Pons (tissue), 1 donor: ENCODE results near the gene PRICKLE2.
A peak's percentile ranks its signal among the peaks of the same experiment; 100 is the strongest.

Experiments
- DNase-seq: peaks from one replicate; pipeline ENCODE4 v3.0.0-alpha.2; 2016; ENCODE audit warnings: low spot score

PRICKLE2 gene

DNA sequence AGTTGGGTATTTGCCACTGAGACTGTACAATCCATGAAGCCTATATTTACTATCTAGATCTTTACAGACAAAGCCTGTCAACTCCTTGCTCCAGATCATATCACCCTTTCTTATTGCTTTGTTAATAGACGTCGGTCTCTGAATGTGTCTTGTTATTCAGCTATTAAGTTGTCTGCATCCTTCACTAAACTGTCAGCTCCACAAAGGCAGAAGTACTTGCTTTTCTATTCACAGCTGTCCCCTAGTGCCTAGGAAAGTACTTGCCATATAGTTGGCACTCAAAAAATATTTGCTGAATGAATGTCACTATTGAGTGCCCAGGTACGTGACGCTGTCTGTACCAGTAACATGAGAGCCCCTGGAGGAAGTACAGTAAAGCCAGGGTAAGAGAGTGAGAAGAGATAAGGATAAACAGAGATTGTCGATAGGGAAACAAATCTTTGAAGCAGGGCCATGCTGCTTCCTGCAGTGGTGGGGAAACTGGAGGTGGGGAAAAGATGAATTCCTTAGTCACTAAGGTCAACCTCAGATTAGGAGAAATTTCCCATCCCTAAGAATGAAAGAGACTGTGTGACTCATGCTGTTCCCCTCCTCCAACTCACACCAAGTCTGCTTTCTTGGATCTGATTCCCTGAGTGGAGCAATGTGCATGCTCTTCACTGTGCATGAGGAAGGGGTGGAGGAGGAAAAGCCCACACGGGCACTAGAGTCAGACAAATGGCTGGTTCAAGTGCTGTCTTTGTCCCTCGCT lies 36.3 kb downstream of the PRICKLE2 start:
- DNase-seq: peak; percentile 64

DNA sequence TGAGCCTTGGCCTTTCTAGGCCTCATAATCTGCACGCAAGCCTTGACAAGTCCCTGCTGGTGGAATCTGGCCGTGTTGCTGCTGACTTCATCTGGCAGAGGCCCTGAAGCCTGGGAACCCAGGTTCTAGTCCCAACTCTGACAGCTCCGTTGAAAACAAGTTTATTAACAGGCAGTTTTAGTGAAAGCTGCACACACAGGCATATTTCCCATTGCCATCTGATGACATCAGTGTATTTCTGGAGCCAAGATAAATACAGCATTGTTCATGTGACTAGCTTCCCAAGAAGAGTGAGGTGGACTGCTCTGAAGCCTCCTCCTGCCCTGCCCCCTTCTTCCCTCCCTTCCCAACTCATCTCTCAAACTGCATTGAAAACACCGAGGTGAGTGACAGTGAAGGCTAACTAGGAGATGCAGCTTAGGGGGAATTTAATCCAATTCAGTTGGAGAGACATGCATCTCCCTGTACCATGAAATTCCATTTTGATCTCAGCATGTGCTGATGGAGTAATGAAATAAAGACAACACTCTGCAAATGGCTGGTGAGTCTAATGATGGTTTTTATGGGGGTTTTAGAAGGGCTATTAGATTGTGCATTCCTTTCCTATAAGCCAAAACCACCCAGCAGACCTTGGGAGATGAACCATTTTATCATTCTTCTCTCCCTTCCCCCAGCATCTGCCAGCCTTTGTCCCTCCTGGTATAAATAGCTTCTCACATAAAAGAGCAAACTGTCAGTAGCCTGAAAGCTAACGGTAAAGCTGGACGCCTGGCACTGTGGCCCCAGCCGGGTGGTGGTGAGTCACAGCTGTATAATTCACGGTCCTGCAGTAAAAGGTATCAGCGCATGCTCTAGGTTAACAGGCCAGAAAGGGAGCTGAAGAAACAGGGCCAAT lies 38.0 kb downstream of the PRICKLE2 start:
- DNase-seq: peak; percentile 69

DNA sequence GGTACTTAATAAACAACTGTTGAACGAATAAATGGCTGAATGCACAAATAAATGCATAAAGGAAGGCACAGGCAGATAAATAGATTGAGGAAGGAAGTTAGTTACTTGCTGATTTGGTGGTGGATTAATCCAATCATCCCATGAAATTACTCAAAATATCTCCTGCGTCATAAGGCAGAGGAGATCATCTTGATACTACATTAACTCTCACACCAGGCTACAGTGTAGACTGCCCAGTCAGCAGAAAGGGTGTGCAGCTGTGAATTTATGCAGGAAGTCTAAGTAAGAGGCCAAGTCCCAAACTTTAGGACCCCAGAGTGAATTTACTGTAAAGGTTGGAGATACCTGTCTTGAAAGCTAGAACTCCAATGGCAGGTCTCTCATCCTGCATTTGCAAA lies 38.6 kb downstream of the PRICKLE2 start:
- no peak for DNase-seq

DNA sequence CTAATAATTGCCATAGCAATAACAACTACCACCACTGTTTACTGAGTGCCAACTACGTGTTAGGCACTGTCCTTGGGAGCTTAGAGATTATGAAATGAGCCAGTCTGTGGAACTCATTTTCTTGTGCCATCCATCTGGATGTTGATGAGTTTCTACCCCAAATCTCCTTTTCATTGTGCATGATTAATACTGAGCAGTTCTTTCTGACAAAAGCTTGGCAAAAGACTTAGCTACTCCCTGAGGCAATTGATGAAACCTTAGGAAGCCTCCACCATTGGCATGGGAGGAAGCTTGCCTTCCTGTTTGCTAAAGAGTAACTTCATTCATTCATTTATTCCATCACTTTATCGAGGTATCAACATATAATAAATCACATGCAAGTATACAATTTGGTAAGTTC lies 39.8 kb downstream of the PRICKLE2 start:
- no peak for DNase-seq

DNA sequence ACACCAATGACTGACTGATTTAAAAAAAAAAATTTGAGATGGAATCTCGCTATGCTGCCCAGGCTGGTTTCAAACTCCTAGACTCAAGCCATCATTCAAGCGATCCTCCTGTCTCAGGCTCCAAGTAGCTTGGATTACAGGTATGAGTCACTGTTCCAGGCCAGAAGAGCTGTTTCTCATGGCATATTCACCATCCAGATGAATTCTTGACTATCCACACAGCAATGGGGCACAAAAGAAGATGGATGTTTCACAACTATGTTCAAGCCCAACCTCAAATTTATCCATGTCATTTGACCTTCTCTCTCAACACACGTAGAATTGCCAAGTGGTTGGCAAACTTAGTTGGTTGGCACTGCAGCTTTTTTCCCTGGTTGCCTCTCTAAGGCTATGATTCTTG lies 40.6 kb downstream of the PRICKLE2 start:
- no peak for DNase-seq

DNA sequence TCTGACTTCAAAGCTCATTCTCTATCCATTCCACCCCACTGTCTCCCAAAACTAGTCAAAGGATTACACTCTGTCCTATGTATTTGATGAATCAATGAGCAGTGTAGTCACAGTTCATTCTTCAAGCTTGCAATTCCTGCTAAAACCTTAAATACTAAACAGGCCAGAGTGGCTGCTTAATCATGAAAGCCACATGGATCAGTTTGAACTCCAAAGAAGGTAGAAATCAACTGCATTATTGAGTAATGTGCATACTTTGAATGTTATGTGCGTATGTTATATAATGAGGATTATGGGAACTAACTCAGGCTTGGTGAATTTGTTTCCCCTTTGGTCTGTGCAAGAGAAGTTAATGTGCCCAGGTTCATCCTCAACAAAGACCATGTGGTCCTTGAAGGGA lies 45.4 kb downstream of the PRICKLE2 start:
- DNase-seq: no peak

DNA sequence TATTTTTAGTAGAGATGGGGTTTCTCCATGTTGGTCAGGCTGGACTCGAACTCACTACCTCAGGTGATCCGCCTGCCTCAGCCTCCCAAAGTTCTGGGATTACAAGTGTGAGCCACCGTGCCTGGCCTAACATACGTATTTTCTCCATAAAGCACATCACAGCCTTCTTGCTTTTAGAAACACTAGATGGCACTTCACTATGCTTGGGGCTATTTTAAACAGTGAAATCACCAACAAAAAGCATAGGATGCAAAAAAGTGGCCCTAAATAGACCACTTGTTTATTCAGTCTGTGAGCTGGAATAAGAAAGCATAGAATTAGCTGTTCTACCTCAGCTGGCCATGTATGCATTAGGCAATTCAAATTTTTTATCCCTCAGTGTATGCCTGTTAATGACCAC lies 46.0 kb downstream of the PRICKLE2 start:
- no peak for DNase-seq

DNA sequence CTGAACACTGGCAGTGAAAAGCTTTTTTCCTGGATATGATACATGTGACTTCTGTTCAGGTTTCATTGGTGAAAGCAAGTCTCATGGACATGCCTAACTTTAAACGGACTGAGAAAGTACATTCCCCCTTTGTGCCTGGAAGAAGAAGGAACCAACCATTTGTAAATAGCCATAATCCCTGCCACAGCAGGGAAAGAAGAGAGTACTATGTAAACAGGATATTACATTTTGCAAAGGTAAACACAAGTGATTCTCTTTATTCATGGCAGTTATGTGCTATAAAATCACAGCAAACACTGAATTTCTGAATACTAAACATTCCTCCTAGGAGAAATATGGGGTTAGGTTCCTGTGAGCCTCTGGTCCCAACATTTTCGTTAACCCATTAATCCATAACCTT lies 46.8 kb downstream of the PRICKLE2 start:
- DNase-seq: no peak

DNA sequence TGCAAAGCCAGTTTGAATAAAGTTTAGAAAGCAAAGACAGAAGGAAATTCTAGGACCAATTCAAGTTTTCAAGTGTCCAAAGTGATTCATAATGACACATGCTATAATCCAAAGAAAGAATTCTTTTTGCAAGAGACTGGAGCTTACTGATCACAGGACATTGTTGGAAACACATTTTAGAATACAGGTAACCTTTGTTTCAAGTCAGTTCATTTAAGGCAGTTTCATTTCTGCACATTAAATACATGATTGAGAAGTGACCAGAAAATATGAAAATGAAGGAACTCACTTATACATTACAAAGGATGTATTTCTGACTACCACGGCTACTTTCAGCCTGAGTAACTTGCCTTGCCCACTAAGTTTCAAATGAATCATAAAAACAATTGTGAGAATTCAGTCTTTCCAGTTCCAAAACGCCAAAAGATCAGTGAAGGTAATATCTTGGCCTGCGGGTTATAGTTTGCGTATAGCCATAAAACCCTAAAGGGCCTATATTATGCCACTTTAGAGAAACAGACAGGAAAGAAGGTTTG lies 48.7 kb downstream of the PRICKLE2 start:
- no peak for DNase-seq

DNA sequence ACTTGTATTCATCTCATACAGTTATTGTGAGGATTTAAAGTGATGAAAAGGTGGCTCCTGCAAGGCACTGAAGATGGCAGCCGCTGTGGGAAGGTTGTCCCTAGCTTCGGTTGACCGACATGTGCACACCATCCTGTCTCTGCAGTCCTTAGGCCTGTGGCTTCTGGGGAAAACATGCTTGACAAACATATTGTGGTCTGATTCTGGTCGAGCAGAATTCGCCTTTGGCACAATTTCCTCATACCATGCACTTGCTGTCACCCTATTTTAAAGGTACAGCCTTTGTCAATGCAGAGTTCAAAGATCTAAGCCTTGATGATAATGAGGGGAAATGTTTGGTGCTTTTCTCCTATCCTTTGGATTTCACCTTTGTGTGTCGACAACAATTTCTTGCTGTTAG lies 50.9 kb downstream of the PRICKLE2 start:
- no peak for DNase-seq

DNA sequence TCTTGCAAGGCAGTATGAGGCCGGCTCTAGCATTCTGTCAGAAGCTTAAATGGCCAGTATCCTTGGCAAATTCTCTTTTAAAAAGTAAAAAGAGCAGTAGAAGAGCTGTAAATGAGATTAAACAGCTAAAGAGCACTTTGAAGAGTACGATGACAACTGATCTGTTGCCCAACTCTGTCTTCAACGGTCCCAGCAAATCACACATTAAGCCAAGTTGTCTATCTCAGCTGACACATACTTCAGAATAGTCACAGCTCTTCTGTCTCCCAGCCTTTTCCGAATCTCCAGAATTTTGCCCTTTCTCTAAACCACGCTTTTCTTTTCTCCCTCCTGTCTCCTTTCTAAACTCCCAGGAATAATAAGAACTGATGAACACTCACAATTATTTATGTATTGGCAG lies 51.7 kb downstream of the PRICKLE2 start:
- DNase-seq: no peak

DNA sequence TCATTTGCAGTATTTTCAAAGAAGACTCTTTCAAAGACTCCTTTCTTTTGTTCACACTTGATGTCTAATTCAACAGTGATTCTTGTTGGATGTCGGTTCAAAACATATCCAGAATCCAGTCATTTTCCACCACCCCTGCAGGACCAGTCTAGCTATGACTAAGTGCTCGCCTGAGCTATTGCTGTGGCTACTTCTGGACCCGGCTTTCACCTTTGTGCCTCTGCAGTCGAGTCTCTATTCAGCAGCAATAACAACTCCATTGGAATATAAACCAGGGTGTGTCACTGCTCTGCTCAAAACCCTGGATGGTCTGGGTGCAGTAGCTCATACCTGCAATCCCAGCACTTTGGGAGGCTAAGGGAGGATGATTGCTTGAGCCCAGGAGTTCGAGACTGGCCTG lies 55.0 kb downstream of the PRICKLE2 start:
- no peak for DNase-seq

DNA sequence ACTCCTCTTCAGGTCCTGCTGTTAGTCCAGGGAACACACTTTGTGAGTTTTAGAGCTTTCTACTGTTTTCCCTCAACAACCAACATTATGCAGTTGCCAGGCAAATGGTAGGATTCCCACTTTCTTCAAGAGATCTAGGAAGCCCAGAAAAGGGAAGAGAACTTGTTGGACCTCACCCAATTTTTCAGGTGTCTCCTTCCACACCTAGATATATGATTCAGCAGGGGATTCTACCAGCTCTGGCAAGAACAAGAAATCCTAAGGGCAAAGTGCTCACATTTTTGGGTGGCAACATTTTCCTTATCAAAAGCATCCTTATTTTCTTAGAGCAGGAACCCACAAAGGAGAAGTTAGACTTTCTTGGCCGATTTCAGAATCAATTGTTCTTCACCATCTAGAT lies 57.4 kb downstream of the PRICKLE2 start:
- no peak for DNase-seq

DNA sequence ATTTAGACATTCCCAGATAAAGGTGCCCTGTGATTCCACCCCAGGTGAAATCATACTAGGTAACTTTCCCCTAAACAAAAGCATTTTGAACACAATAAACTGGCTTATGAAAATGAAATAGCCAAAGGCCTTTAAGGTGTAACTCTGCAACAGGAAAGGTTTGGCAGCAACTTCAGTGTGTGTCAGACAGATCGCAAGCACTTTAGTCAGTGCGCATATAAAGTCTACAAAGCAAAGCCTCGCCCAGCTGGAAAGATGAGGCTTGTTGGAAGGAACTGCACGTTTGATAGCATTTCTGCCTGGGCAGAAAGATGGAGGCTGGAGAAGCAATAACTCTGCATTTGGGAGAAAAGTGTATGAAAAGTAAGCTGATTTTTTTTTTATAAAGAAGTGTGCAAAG lies 57.9 kb downstream of the PRICKLE2 start:
- DNase-seq: no peak

DNA sequence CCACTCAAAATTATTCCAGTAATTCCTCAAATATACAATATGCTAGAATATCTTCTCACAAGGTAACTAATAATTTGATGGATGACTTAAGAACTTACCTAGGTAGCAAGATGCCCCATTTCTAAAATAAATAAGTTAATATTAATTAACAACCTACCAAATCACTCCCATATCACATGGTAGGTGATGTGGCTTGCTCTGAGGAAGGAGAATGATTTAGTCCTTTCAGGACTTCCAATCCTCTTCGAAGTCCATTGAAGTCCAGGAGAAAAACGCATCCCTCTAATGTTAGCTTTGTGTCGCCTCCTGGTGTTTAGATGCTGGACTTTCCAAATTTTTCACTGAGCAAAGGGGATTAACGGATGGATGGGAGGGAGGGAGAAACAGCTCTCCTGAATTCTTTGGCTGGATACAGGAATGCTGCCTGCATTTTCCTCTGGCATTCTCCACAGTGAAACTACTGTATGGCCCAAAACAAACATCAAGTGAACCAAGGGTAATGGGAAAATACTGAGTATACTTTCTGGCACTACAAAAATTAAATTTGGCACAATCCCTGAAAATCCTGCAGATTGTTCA lies 58.6 kb downstream of the PRICKLE2 start:
- no peak for DNase-seq

DNA sequence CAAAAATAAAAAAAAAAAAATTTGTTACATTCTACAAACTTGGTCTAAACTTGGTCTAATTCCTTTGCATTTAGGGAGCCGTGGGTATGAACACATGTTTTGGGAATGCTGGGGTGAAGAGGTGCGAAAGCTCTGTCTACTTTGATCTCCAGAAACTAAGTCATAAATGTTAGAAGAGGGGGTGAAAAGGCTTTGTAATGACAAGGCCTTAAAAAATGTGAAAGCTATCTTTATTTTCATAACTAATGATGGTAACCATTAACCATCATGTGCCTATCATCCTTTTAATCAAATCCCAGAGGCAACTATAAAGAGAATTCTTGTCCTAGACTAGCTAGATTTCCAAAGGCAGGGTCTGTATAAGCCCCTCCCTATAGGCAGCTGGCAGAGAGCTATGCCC lies 60.9 kb downstream of the PRICKLE2 start:
- DNase-seq: no peak

DNA sequence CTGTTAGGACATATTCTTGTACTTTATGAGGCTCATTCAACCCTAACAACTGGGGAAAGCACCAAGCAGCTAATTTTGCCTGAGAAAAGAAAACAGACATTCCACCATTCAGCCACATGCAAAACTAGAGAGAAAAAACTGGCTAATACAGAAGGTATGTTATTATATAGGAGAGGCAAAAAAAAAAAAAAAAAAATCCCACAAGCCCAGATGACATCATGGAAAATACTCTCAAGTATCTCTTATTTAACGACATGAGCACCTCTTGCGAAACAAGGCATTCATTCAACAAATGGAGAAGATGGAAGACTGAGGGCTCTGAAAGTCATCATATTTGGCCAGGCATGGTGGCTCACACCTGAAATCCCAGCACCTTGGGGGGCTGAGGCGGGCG lies 61.5 kb downstream of the PRICKLE2 start:
- DNase-seq: no peak

DNA sequence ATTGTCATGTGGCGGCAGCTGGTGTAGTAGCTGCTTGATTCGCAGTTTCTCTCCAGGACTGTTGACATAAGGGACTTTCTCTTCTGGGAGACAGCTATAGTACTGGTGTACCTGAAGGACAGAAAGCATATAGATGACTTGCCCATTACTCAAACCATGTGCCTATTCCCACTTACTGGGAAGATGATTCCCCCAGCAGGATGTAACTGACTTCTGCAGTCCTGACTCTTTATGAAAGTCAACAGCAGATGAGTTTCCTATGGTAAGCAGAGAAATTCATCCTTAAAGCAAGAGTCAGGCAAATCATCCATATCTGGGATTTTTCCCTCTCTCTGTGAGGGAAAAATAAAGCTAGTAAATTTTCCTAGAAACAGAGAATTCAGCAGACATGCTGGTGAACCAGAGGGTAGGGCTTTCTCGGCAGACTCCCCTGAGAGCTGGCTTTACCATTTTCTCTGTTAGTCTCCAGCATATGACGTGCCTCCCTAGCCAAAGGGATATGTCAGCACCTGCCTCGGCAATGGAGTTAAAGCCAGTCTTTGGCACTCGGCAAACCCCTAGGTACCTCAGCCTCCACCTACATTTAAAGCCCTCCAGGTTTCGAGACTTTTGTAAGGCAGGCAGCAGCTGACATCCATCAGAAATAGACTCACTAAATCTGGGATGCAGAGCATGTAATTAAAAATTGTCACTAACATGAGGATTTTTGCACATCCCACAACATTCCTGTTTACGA lies 62.1 kb downstream of the PRICKLE2 start:
- DNase-seq: no peak

DNA sequence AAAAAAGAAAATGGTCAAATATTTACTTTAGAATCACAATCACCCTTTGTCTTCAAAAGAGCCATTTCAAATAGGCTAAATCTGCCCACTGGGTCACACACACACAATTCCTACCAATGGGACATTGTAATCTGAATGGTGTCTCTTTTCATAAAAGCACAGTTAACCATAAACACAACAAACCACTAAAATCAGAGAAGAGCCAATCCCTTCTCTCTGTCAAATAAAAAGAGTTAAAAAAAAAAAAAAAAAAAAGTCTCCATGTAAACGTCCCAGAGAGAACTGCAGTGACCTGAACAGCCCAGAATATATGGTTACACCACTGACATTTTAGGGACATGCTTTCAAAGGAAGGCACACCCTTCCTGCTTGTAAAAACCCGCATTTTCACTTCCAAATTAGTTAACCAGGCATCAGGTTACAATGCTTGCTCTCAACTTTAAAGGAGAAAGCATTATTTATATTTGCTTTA lies 63.7 kb downstream of the PRICKLE2 start:
- no peak for DNase-seq

DNA sequence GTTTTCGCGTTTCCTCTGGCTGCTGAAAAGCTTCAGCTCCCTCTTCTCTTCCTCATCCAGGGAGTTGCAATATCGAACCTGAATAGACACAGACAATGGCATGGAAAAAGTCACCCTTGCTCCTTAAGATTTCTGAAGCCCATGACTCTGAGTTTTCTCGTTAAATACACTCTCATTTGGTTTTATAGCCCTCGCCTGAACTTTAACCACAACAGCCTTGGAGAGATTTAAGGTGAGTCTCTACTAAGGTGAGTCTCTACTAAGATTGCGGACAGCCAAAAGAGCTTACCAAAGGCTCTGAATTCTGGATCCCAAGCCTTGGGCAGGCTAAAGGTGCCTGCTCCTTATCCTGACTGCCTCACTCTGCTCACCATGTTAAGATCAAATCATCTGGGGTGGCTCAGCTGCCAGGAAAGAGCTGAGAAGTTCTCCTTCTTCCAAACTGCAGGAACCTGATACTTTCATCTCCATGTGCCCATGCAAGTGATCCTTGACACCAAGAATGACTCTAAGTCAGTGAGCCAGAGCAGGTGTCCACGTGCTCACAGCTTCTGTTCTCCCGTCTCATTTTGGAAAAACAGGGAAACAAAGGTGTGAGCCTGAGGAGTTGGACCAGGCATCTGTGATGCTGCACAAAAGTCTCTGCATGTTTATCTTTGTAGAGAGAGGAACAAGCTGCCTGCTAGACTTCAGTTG lies 65.1 kb downstream of the PRICKLE2 start:
- no peak for DNase-seq

DNA sequence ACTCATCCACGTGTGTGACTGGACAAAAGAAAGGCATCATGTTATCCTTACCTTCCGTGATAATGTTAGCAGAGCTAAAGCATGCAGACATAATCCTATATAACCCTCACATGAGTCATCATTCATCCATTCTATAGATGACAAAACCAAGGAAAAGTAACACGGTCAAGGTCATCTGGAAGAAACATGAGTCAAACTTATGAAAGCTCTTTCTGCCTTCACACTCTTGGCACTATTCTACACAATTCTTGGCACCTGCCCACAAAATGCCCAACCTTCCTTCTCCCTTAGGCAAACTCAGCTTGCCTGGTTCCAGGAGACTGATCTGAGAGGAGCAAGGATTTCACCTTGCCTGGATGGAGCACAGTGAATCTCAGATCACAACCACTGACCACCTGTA lies 66.9 kb downstream of the PRICKLE2 start:
- no peak for DNase-seq
